CD4-positive, alpha-beta T cell (primary cell): ENCODE data around the gene CRTC1. TPM values are rescaled to one million over a fixed set of nuclear protein-coding genes. Genes with fewer than 3 reads are reported as not detected.

Experiments
- ATAC-seq: fragments of 200-7000 bp; cut with Tn5 transposase; one replicate; pipeline ENCODE4 v1.10.0; 2022; ENCODE audit warnings: mild to moderate bottlenecking; ENCODE audit not compliant: poor library complexity
- CTCF ChIA-PET: fragments of 350-600 bp; sonication (Branson Sonifier 250); formaldehyde crosslinking; loops from one replicate; lab custom pipeline; 2021; ENCODE audit warnings: antibody characterized with exemption, inconsistent platforms; lab: Charles Lee
- POLR2A ChIA-PET: fragments of 350-600 bp; sonication (Branson Sonifier 250); formaldehyde crosslinking; loops from one replicate; lab custom pipeline; 2021; ENCODE audit warnings: antibody characterized with exemption, inconsistent platforms; lab: Charles Lee
- DNase-seq, 14 experiments: peaks; one replicate each; pipeline ENCODE4 v3.0.0-alpha.2; 2013 to 2020; ENCODE audit warnings: mixed read lengths in 2 of 14
- H3K27ac ChIP-seq, 2 donors: one replicate each; pipeline versions ENCODE4 v1.5.1 to v1.7.0; 2013; ENCODE audit warnings: low read length in 2 of 2, low read depth in 1 of 2, mild to moderate bottlenecking in 1 of 2
- H3K27me3 ChIP-seq, 2 experiments: 1 replicate in 1 of 2; 2 replicates in 1 of 2; pipeline versions ENCODE4 v1.6.1 to v1.7.0; 2013; ENCODE audit warnings: low read length in 2 of 2, control low read depth in 1 of 2, mild to moderate bottlenecking in 1 of 2, moderate library complexity in 1 of 2; ENCODE audit not compliant: insufficient read depth in 2 of 2, control insufficient read depth in 1 of 2
- H3K36me3 ChIP-seq: one replicate; pipeline ENCODE4 v1.6.1; 2013; ENCODE audit warnings: low read length, control low read depth; ENCODE audit not compliant: insufficient read depth
- H3K4me1 ChIP-seq: one replicate; pipeline ENCODE4 v1.6.1; 2013; ENCODE audit warnings: low read length, control low read depth; ENCODE audit not compliant: insufficient read depth
- H3K4me3 ChIP-seq: one replicate; pipeline ENCODE4 v1.5.1; 2013; ENCODE audit warnings: mild to moderate bottlenecking, low read length, moderate library complexity
- H3K9me3 ChIP-seq, 2 experiments: 1 replicate in 1 of 2; 2 replicates in 1 of 2; pipeline versions ENCODE4 v1.6.1 to v1.7.0; 2013; ENCODE audit warnings: low read length in 2 of 2, mild to moderate bottlenecking in 2 of 2, control low read depth in 1 of 2, moderate library complexity in 1 of 2; ENCODE audit not compliant: control insufficient read depth in 1 of 2, insufficient read depth in 1 of 2
- H3K27ac Mint-ChIP-seq: one replicate; pipeline ENCODE4 v1.8.0; 2020; ENCODE audit warnings: mixed read lengths
- H3K27me3 Mint-ChIP-seq: one replicate; pipeline ENCODE4 v1.8.0; 2021; ENCODE audit warnings: mixed read lengths
- H3K36me3 Mint-ChIP-seq: one replicate; pipeline ENCODE4 v1.8.0; 2021; ENCODE audit warnings: low read depth, mixed read lengths
- H3K4me1 Mint-ChIP-seq: one replicate; pipeline ENCODE4 v1.8.0; 2021; ENCODE audit warnings: low read depth, mixed read lengths
- H3K4me3 Mint-ChIP-seq: one replicate; pipeline ENCODE4 v1.8.0; 2020; ENCODE audit warnings: mild to moderate bottlenecking, mixed read lengths
- H3K9me3 Mint-ChIP-seq: one replicate; pipeline ENCODE4 v1.8.0; 2020; ENCODE audit warnings: mixed read lengths
- CTCF ChIP-seq: fragments of 200-600 bp; IDR thresholded peaks from one replicate; pipeline ENCODE4 v1.8.0; 2022; ENCODE audit warnings: antibody characterized with exemption, mild to moderate bottlenecking
- intact Hi-C, 2 experiments: fragments of 100-400 bp; cut with DNase I in 1 of 2; cut with micrococcal nuclease in 1 of 2; formaldehyde crosslinking; loops; one replicate each; pipeline versions ENCODE4 v1.15.1 to v1.9.0; 2023 to 2025; cut with DNase I, micrococcal nuclease
- total RNA-seq, 174 experiments: library from RNA in 2 of 174; stranded (reverse) in 2 of 174; gene quantifications; one replicate each; pipeline ENCODE4 v1.2.3 and lab custom pipeline; 2021 to 2026

The CRTC1 gene
- total RNA-seq, 2 experiments from 2014 or later, result 11.8 to 12.2 TPM

- Histone ChIP-seq H3K36me3 (no peaks in the 10 kb centered on the region), H3K27me3 (peaks cover 62 to 76% of the 10 kb centered on the region in 2 experiments), H3K4me1 (peaks cover 8% of the 10 kb centered on the region), H3K4me3 (no peak overlapping the region), H3K9me3 (peaks cover 0 to 22% of the 10 kb centered on the region in 2 experiments), H3K27ac (no peak overlapping the region)
- no peaks in the 10 kb centered on the region for H3K36me3 Mint-ChIP-seq
- TF ChIP-seq CTCF, result no peak
- peaks cover 65% of the 10 kb centered on the region for H3K27me3 Mint-ChIP-seq
- ChIA-PET CTCF (no interaction called here), POLR2A (no interaction called here)
- no peak for DNase-seq
- no peaks in the 10 kb centered on the region for H3K9me3 Mint-ChIP-seq
- intact Hi-C loops, result no loop called here
- no peak overlapping the region for H3K27ac Mint-ChIP-seq
- peaks cover 4% of the 10 kb centered on the region for H3K4me1 Mint-ChIP-seq
- no peak for ATAC-seq
- no peak overlapping the region for H3K4me3 Mint-ChIP-seq
Measured at GRCh38 chr19:18795540-18795939, 112.1 kb downstream of the CRTC1 start.

GRCh38 chr19:18796239-18796638 lies 112.8 kb downstream of the CRTC1 start:
- Mint-ChIP-seq H3K4me3 (no peak overlapping the region), H3K27me3 (peaks cover 58% of the 10 kb centered on the region), H3K36me3 (no peaks in the 10 kb centered on the region), H3K27ac (no peak overlapping the region), H3K9me3 (no peaks in the 10 kb centered on the region), H3K4me1 (no peaks in the 10 kb centered on the region)
- peaks cover 0 to 19% of the 10 kb centered on the region in 2 experiments for H3K9me3 ChIP-seq
- no peak for TF ChIP-seq CTCF
- no peak for DNase-seq
- H3K27ac ChIP-seq, result no peak overlapping the region
- H3K4me1 ChIP-seq, result peaks cover 1% of the 10 kb centered on the region
- peaks cover 57 to 69% of the 10 kb centered on the region in 2 experiments for H3K27me3 ChIP-seq
- ChIA-PET POLR2A (no interaction called here), CTCF (no interaction called here)
- intact Hi-C loops, result no loop called here
- no peak for ATAC-seq
- H3K4me3 ChIP-seq, result no peak overlapping the region
- no peaks in the 10 kb centered on the region for H3K36me3 ChIP-seq

GRCh38 chr19:18798384-18799352 lies 115.2 kb downstream of the CRTC1 start:
- Mint-ChIP-seq H3K27ac (no peak overlapping the region), H3K4me1 (no peaks in the 10 kb centered on the region), H3K4me3 (no peak overlapping the region), H3K9me3 (no peaks in the 10 kb centered on the region), H3K27me3 (peaks cover 44% of the 10 kb centered on the region), H3K36me3 (no peaks in the 10 kb centered on the region)
- Histone ChIP-seq H3K36me3 (no peaks in the 10 kb centered on the region), H3K9me3 (peaks cover 0 to 27% of the 10 kb centered on the region in 2 experiments), H3K4me3 (no peak overlapping the region), H3K4me1 (no peaks in the 10 kb centered on the region), H3K27me3 (peaks cover 44 to 45% of the 10 kb centered on the region in 2 experiments), H3K27ac (no peak overlapping the region)
- CTCF ChIA-PET, result no interaction called here
- intact Hi-C loops, result no loop called here
- ATAC-seq (no peak), DNase-seq (no peak)
- POLR2A ChIA-PET, result no interaction called here
- TF ChIP-seq CTCF, result no peak
